KMS-11 (cell line): ENCODE results near the gene DVL3.

Source experiments
- H2AFZ ChIP-seq: fragments of 200-600 bp; sonication (generic); 2 replicates; pipeline ENCODE4 v1.6.1; 2016; ENCODE audit warnings: antibody characterized with exemption, mixed run types, low read depth
- H3K27ac ChIP-seq: fragments of 200-600 bp; sonication (generic); 2 replicates; pipeline ENCODE4 v1.6.1; 2016; ENCODE audit warnings: mild to moderate bottlenecking, mixed run types
- H3K27me3 ChIP-seq: fragments of 200-600 bp; sonication (generic); 2 replicates; pipeline ENCODE4 v1.6.1; 2017; ENCODE audit warnings: mild to moderate bottlenecking, low read depth, mixed run types, moderate library complexity; ENCODE audit not compliant: insufficient read depth
- H3K36me3 ChIP-seq: fragments of 200-600 bp; sonication (generic); 2 replicates; pipeline ENCODE4 v1.6.1; 2017; ENCODE audit warnings: mild to moderate bottlenecking, mixed run types; ENCODE audit not compliant: insufficient read depth
- H3K4me1 ChIP-seq: fragments of 200-600 bp; sonication (generic); 2 replicates; pipeline ENCODE4 v1.6.1; 2016; ENCODE audit warnings: mild to moderate bottlenecking, low read depth, mixed run types; ENCODE audit not compliant: poor library complexity, severe bottlenecking
- H3K4me2 ChIP-seq: fragments of 200-600 bp; sonication (generic); 2 replicates; pipeline ENCODE4 v1.7.0; 2016; ENCODE audit warnings: mild to moderate bottlenecking, mixed run types
- H3K4me3 ChIP-seq: fragments of 200-600 bp; sonication (generic); IDR thresholded peaks from 2 replicates; pipeline ENCODE4 v1.6.1; 2017; ENCODE audit warnings: low read depth, low read length, mixed read lengths; ENCODE audit not compliant: insufficient read depth
- H3K79me2 ChIP-seq: fragments of 200-600 bp; sonication (generic); 2 replicates; pipeline ENCODE4 v1.6.1; 2016; ENCODE audit warnings: low read depth, mixed run types; ENCODE audit not compliant: insufficient read depth
- H3K9ac ChIP-seq: fragments of 200-600 bp; sonication (generic); 2 replicates; pipeline ENCODE4 v1.6.1; 2016; ENCODE audit warnings: mild to moderate bottlenecking, mixed run types
- H4K20me1 ChIP-seq: fragments of 200-600 bp; sonication (generic); 2 replicates; pipeline ENCODE4 v1.6.1; 2016; ENCODE audit warnings: mild to moderate bottlenecking, mixed run types; ENCODE audit not compliant: insufficient read depth
- CTCF ChIP-seq: fragments of 200-600 bp; sonication (generic); conservative IDR thresholded peaks from 2 replicates; pipeline ENCODE4 v1.6.1; 2017; ENCODE audit warnings: low read depth, mild to moderate bottlenecking, antibody characterized with exemption, low read length, moderate library complexity, mixed read lengths

Gene DVL3

GRCh38 chr3:184222521-184222920 lies 67.3 kb downstream of the DVL3 start:
- no peak overlapping the region for H3K9ac ChIP-seq
- no peaks in the 10 kb centered on the region for H3K79me2 ChIP-seq
- H3K4me2 ChIP-seq = no peak overlapping the region
- H3K27me3 ChIP-seq = no peaks in the 10 kb centered on the region; the same call in 1 of the 2 replicates
- H4K20me1 ChIP-seq = no peaks in the 10 kb centered on the region
- H2AFZ ChIP-seq = no peak overlapping the region
- no peaks in the 10 kb centered on the region for H3K36me3 ChIP-seq
- H3K4me1 ChIP-seq = no peaks in the 10 kb centered on the region
- H3K4me3 ChIP-seq = no peak overlapping the region
- no peak for TF ChIP-seq CTCF
- no peak overlapping the region for H3K27ac ChIP-seq
